ENCODE results near the gene SLX9.
A peak's percentile ranks its signal among the peaks of the same experiment; 100 is the strongest.
"Not testable (repeated sequence)": the region's sequence is repeated elsewhere in the genome, so short reads cannot be mapped to it uniquely, and the experiment has no call there.

The SLX9 gene

GRCh38 chr21:44917446-44918106, 22.3 kb upstream of the SLX9 start:
- no peak for DNase-seq

- DNase-seq: no peak
Measured at GRCh38 chr21:44918107-44918470, 21.7 kb upstream of the SLX9 start.

DNA sequence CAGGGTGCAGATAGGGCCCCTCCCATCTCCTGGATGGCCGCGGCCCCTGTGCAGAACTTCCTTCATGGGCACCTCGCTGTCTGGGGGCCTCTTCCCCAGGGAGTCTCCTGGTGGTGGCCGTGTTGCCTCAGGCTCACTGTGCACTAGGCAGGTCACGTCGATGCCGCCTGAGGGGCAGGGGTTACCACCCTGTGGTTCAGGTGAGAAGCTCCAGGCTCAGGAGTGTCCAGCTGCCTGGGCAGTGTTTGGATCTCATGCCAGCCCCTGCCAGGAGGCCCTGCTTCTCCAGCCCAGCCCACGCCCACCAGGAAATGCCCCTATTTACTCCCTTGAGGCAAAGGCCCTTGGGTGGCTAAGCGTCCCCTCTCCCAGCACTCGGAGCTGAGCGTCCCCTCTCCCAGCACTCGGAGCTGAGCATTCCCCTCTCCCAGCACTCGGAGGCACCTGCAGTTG, 21.2 kb upstream of the SLX9 start:
- DNase-seq: no peak

DNA sequence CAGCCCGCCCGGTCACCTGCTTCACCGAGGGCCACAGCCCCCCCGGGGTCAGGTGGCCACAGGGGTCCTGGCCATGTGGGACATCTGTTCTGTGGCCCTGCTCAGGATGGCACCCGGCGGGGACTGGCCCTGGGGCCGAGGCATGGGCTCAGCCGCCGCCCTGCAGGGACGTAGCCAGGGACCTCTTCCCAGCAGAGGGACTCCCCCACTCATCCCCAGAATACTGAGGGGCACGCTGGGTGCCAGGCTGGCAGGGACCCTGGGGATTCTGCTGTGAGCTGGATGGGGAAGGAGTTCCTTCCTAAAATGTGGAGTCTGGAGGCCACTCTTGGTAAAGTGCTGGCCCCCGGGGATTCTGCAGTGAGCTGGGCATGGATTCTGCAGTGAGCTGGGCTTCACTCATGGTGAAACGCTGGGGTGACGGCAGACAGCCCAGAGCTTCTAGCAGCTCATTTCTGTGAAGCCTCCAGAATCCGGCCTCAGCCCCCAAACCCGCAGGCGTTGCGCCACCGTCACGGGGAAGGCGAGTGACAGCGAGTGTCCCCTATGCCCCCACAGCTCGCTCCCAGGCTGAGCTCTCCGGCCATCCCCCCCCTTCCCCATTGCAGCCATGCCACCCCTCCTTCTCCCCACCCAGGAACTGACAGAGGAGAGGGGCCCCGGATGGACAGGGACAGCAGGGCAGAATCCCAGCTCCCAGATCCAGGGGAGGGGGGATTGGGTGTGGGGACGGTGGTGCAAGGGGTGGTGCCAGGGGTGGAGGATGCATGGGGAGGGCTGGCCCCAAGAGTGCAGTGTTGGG, 20.5 kb upstream of the SLX9 start:
- peak; percentile 66 for DNase-seq

DNA sequence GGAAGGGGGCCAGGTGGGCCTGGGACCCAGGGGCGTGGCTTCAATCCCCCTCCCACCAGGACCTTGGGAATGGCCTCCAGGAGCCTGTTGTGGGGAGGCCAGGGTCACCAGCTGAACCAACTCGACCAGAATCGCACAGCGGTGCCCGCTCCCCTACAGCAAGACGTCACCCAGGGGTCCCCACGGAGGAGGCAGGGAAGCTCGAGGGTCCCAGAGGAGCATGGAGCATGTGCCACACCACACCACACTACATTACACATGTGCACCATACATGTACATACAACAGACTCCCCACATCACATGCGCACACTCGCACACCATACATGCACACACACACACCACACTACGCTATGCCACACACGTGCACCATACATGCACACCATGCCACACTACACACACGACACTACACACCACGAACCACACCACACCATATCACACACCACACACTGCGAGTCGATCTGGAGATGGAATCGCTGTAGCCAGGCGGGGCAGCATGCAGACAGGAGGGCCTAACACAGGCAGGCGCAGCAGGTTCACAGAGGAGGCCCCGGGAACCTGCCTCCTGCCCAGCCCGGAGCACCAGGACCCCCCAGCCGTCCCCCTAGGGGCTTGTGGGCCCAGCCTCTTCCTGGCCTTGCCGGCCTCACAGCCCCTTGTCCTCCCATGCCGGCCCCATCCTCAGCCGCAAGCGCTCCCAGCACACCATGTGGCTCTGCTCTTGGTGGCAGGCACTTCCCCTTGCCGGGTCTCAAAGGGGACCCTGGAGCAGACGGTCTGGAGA, 19.7 kb upstream of the SLX9 start:
- no peak for DNase-seq

GRCh38 chr21:44920694-44921604, 18.9 kb upstream of the SLX9 start, which contains the start of gene ITGB2:
TSS of gene ITGB2 (minus strand) at chr21:44920899. CDS start at chr21:44910782, 10,117 bp downstream.
- peak; percentile 77 for DNase-seq

DNA sequence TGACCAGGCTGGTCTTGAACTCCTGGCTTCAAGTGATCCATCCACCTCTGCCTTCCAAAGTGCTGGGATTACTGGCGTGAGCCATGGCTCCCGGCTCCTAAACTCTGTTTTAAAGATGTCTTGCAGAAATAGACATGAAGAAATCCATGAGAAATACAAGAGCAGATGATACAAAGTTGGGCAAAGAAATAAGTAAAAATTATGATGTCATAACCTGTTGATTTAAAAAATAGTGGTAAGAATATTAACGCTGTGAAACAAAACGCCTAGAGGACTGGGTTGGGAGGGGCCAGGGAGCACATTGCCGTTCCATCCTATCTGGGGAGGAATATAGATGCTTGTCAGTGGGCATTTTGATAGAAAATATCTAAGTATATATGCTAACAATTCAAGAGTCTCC, 17.9 kb upstream of the SLX9 start:
- no peak for DNase-seq

DNA sequence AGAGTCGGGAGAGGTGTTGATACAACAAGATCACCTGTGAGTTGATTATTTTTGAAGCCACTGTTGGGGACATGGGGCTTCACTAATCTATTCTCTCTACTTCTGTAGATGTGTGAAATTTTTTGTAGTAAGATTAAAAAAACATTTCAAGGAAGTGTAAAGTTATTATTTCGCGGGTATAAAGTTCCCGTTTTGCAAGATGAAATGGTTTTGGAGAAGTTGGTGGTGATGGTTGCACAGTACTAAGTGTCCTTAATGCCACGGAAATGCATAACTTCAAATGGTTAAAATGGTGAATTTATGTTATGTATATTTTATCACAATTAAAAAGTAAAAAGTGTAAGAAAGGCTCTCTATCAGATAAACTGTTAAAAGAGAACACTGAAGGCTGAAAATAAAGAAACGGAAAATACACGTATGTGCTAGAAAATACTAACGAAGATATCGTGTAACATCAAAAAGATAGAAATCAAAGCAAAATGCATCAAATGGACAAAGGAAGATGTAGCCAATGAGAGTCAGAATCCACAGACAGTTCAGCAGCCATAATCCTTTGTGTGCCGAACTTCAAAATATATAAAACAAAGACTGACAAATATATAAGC, 16.2 kb upstream of the SLX9 start:
- peak; percentile 57 for DNase-seq

DNA sequence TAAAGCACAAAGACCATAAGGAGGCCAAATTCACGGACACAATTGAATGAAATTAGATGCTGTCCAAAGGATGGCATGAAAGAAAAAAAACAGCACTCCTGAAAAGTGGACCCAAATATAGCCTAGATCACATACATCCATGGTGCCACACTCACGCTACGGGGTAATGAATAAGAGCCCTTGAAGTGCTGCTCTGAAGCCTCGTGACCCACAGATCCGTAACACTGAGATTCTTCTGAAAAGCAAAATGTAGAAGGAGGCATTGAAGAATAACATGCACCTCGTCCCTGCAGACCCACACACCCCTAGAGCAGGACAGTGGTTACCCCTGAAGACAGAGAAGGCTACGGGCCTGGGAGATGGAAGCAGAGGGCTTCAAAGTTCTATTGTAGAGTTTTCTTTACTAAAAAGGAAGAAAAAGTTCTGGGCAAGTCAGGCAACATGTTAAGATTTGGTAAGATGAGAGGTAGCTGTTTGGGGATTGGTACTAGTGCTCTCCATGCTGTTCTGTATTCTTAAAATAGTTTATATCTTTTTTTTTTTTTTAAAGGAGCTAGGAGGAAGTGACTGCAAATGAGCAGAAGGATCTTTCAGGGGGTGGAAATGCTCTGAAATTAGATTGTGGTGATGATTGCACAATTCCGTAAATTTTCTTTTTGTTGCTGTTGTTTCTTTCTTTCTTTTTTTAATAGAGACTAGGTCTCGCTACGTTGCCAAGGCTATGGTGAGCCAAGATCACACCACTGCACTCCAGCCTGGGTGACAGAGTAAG, 15.0 kb upstream of the SLX9 start:
- peak; percentile 87 for DNase-seq

- no peak for DNase-seq
Measured at GRCh38 chr21:44925378-44925755, 14.5 kb upstream of the SLX9 start.

- no peak for DNase-seq
Measured at GRCh38 chr21:44926331-44927101, 13.3 kb upstream of the SLX9 start.

DNA sequence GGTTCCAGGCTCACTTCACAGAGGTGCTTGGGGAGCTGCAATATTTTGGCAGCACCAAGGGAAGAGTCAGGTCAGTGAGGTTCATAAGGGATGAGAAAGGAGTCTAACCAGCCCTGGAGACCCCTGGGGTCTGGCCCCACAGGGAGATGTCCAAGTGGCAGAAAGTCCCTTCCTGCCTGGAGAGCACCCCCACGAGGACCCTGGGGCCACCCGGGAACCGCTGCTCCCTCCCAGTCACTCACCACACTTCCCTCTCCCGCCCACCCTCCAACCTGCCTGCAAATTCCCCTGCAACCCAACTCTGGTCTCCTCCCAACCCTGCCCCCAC, 12.6 kb upstream of the SLX9 start:
- no peak for DNase-seq

GRCh38 chr21:44927587-44928461, 12.0 kb upstream of the SLX9 start:
- DNase-seq: peak; percentile 75

DNA sequence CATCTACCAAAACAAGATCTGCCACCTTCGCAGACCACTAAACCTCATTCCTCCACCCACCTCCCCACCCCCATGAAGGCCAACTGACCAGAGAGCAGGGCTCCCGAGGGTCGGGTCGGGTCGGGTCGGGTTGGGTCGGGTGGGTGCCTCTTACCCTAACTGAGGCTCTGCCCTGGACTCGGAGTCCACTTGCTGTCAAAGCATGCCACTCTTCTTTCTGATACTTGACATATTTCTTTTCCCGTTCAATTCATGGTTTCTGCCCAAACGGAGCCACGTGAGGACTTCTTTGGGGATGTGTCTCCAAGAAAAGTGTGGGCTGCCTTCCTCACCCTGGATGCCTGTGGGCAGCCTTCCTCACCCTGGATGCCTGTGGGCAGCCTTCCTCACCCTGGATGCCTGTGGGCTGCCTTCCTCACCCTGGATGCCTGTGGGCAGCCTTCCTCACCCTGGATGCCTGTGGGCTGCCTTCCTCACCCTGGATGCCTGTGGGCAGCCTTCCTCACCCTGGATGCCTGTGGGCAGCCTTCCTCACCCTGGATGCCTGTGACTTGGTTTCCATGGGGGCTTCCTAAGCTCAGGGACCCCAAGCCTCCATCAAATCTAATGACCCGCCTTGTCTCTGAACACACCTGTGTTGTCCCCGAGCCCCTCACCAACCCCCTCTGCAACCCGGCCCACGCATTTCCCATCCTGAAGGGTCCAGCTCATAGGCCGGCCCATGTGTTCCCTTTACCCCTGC, 11.2 kb upstream of the SLX9 start:
- not testable (repeated sequence) for DNase-seq

GRCh38 chr21:44929242-44929798, 10.5 kb upstream of the SLX9 start:
- DNase-seq: no peak

GRCh38 chr21:44929799-44930542, 9.9 kb upstream of the SLX9 start:
- DNase-seq: no peak

DNA sequence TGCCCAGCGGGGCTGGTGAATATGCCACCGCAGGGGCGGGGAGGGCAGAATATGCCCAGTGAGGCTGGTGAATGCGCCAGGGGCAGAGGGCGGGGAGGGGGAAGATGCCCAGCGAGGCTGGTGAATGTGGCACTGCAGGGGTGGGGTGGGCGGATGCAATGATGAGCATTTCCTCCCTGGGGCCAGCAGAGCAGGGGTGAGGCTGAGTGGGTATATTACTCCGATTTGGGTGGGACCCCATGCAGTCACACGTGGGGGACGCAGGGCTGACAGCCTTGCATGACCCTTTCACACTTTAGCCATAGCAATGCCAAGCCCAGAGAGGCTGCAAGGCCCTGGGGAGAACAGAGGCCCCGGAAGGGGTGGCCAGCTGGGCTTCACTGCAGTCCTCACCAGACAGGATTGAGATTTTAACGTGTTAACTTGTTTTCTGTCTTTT, 9.3 kb upstream of the SLX9 start:
- DNase-seq: no peak

DNA sequence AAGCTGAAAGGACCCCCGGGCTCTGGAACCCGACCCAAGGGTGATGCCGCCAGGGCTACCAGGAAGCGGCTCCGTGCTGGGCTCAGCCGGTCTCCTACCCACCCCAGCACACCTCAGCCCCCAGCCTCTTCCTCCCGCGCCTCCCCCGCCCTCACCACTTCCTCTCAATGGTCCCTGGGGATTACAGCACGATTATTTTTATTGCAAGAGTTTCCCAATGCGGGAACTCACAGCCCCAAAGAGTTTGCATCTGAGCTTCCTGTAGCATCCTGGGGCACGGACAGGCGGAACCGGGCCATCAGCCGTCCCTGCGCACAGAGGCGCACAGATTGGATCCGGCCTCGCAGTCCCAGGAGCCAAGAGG, 8.7 kb upstream of the SLX9 start:
- DNase-seq: peak; percentile 71
